ENCODE results near the gene GPR156.

DNA sequence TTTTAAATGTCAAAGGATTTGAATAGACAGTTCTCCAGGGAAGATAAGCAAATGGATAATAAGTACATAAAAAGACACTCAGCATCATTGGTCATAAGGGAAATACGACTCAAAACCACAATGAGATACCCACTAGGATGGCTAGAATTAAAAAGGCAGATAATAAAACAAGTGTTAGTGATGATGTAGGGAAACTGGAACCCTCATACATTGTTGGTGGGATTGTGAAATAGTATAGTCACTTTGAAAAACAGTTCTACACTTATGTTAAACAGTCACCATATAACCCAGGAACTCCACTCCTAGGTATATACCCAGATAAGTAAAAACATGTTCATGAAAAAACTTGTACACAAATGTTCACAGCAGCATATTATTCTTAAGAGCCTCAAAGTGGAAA is 72.5 kb downstream of the GPR156 start:
- TF ChIP-seq RFX5 (IDR thresholded peaks at IDR 0.05) (no peak), MAFK (IDR thresholded peaks at IDR 0.05; ENCODE audit: partially characterized antibody) (no peak), RAD21 (conservative IDR thresholded peaks at IDR 0.05 in 1 of 2, IDR thresholded peaks at IDR 0.05 in 1 of 2) (no peak), POLR2A (IDR thresholded peaks at IDR 0.05; ENCODE audit: low read length) (no peak), JUN (IDR thresholded peaks at IDR 0.05) (no peak), BHLHE40 (IDR thresholded peaks at IDR 0.05; ENCODE audit: low read depth, low read length) (no peak), SMC3 (IDR thresholded peaks at IDR 0.05) (no peak), EP300 (IDR thresholded peaks at IDR 0.05) (no peak), TFCP2L1 (CRISPR knock-in tag; IDR thresholded peaks at IDR 0.05) (no peak)
- TF ChIP-seq, protein P1, sequence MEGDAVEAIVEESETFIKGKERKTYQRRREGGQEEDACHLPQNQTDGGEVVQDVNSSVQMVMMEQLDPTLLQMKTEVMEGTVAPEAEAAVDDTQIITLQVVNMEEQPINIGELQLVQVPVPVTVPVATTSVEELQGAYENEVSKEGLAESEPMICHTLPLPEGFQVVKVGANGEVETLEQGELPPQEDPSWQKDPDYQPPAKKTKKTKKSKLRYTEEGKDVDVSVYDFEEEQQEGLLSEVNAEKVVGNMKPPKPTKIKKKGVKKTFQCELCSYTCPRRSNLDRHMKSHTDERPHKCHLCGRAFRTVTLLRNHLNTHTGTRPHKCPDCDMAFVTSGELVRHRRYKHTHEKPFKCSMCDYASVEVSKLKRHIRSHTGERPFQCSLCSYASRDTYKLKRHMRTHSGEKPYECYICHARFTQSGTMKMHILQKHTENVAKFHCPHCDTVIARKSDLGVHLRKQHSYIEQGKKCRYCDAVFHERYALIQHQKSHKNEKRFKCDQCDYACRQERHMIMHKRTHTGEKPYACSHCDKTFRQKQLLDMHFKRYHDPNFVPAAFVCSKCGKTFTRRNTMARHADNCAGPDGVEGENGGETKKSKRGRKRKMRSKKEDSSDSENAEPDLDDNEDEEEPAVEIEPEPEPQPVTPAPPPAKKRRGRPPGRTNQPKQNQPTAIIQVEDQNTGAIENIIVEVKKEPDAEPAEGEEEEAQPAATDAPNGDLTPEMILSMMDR (IDR thresholded peaks at IDR 0.05) = no peak
- TF ChIP-seq, protein P2, sequence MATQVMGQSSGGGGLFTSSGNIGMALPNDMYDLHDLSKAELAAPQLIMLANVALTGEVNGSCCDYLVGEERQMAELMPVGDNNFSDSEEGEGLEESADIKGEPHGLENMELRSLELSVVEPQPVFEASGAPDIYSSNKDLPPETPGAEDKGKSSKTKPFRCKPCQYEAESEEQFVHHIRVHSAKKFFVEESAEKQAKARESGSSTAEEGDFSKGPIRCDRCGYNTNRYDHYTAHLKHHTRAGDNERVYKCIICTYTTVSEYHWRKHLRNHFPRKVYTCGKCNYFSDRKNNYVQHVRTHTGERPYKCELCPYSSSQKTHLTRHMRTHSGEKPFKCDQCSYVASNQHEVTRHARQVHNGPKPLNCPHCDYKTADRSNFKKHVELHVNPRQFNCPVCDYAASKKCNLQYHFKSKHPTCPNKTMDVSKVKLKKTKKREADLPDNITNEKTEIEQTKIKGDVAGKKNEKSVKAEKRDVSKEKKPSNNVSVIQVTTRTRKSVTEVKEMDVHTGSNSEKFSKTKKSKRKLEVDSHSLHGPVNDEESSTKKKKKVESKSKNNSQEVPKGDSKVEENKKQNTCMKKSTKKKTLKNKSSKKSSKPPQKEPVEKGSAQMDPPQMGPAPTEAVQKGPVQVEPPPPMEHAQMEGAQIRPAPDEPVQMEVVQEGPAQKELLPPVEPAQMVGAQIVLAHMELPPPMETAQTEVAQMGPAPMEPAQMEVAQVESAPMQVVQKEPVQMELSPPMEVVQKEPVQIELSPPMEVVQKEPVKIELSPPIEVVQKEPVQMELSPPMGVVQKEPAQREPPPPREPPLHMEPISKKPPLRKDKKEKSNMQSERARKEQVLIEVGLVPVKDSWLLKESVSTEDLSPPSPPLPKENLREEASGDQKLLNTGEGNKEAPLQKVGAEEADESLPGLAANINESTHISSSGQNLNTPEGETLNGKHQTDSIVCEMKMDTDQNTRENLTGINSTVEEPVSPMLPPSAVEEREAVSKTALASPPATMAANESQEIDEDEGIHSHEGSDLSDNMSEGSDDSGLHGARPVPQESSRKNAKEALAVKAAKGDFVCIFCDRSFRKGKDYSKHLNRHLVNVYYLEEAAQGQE (IDR thresholded peaks at IDR 0.05) = no peak

All from A549 (cell line).